ENCODE results near the gene PLOD1.

DNA sequence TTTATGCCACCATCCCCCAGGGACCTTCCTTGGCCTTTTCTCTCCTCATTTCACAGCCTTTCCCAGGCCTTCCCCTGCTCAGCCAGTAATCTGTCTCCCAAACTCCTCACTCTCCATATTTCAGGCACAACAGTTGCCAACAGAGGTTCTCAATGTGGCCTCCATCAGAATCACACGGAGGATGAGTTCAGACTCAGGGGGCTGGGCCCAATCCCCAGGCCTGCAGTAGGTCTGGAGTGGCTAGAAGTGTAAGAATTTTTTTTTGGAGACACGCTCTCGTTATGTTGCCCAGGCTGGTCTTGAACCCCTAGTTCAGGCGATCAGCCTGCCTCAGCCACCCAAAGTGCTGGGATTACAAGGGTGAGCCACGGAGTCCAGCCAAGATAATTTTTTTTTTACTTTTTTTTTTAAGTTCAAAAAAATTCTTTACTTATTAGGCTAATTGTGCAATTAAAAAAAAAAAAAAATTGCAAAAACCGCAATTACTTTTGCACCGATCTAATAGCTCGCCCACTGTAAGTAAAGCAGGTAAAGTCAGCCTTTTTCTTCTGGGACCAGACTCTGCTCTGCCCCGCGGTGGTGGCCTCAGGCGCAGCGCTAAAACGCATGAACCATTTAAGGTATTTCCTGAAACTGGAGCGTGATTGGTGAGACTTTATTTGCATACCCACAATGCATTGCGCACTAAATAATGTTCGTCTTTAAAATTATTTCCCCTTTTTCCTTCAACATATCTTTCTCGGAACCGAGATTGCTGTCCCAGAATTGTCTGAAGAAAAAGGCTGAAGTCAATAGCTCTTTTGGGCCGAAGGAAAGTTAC, 27.0 kb upstream of the PLOD1 start:
- TF ChIP-seq, protein P1, sequence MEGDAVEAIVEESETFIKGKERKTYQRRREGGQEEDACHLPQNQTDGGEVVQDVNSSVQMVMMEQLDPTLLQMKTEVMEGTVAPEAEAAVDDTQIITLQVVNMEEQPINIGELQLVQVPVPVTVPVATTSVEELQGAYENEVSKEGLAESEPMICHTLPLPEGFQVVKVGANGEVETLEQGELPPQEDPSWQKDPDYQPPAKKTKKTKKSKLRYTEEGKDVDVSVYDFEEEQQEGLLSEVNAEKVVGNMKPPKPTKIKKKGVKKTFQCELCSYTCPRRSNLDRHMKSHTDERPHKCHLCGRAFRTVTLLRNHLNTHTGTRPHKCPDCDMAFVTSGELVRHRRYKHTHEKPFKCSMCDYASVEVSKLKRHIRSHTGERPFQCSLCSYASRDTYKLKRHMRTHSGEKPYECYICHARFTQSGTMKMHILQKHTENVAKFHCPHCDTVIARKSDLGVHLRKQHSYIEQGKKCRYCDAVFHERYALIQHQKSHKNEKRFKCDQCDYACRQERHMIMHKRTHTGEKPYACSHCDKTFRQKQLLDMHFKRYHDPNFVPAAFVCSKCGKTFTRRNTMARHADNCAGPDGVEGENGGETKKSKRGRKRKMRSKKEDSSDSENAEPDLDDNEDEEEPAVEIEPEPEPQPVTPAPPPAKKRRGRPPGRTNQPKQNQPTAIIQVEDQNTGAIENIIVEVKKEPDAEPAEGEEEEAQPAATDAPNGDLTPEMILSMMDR (conservative IDR thresholded peaks at IDR 0.05; ENCODE audit: low read length) = peak; percentile 72
- no peak for TF ChIP-seq EZH2phosphoT487 (IDR thresholded peaks at IDR 0.05; ENCODE audit: borderline replicate concordance)
